Measurements from ENCODE around the gene PARP4. TPM values are rescaled to one million over a fixed set of nuclear protein-coding genes. Genes with fewer than 3 reads are reported as not detected.
"Not testable (repeated sequence)": the region's sequence is repeated elsewhere in the genome, so short reads cannot be mapped to it uniquely, and the experiment has no call there.

The PARP4 gene
- 24.2 TPM for polyA plus RNA-seq (ENCODE audit: insufficient read length)

- no peak for DNase-seq (ENCODE audit: low read depth)
Observed at GRCh38 chr13:24512197-24512907, at the start of gene PARP4. Gene PARP4 (minus strand): TSS chr13:24512778. CDS start chr13:24503776, 9,002 bp downstream.

DNA sequence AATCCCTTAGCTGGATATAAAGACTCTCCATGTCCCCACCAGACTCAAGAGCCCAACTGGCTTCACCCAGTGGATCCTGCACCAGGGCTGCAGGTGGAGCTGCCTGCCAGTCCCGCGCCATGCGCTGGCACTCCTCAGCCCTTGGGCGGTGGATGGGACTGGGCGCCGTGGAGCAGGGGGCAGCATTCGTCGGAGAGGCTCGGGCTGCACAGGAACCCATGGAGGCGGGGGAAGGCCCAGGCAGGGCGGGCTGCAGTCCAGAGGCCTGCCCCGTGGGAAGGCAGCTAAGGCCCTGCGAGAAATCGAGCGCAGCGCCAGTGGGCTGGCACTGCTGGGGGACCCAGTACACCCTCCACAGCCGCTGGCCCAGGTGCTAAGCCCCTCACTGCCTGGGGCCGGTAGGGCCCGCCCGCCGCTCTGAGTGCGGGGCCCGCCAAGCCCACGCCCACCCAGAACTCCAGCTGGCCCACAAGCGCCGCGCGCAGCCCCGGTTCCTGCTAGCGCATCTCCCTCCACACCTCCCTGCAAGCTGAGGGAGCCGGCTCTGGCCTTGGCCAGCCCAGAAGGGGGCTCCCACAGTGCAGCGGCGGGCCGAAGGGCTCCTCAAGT, 48.1 kb upstream of the PARP4 start:
- DNase-seq (ENCODE audit: low read depth) = not testable (repeated sequence)

DNA sequence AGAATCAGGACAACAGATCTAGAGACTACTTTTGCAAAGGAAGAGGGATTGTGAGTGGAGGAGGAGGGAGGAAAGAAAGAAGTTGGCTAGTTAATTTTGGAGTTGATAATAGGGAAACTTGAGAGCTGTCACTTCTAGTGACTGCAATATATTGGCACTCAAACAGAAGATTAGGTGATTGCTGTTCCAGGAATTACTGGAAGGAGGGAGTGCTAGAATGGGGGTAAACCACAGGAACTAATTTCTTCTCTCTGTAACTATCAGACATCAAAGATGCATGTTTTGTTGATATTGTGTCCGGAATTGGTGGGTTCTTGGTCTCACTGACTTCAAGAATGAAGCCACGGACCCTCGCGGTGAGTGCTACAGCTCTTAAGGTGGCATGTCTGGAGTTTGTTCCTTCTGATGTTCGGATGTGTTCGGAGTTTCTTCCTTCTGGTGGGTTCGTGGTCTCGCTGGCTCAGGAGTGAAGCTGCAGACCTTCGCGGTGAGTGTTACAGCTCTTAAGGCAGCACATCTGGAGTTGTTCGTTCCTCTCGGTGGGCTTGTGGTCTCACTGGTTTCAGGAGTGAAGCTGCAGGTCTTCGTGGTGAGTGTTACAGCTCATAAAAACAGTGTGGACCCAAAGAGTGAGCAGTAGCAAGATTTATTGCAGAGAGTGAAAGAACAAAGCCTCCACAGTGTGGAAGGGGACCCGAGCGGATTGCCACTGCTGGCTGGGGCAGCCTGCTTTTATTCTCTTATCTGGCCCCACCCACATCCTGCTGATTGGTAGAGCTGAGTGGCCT, 47.0 kb upstream of the PARP4 start:
- DNase-seq (ENCODE audit: low read depth) = not testable (repeated sequence)

DNA sequence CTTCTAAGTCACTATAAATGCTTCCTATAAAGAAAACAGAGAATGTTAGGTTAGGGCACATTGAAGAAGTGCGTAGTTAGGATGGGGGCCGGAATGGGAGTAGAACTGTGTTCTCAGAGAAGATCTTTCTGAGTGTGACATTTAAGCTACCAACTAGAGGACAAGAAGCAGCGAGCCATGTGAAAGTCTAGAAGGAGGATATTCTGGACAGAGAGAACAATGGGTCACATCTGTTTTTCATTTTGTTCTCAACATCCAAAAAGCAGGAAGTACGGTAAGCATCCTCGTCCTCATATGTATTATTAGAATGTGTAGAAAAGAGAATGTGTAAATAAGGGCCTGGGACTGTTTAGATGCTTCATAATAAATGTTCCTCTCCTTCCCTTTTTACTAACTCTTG, 44.5 kb upstream of the PARP4 start:
- peak; percentile 28 for DNase-seq (ENCODE audit: low read depth)

DNA sequence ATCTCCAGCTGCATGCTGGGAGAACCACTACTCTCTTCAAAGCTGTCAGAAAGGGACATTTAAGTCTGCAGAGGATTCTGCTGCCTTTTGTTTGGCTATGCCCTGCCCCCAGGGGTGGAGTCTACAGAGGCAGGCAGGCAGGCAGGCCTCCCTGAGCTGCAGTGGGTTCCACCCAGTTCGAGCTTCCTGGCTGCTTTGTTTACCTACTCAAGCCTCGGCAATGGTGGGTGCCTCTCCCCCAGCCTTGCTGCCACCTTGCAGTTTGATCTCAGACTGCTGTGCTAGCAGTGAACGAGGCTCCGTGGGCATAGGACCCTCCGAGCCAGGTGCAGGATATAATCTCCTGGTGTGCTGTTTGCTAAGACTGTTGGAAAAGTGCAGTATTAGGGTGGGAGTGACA, 41.3 kb upstream of the PARP4 start:
- DNase-seq (ENCODE audit: low read depth) = not testable (repeated sequence)

GRCh38 chr13:24541476-24542352, 29.1 kb upstream of the PARP4 start:
- DNase-seq (ENCODE audit: low read depth) = not testable (repeated sequence)

DNA sequence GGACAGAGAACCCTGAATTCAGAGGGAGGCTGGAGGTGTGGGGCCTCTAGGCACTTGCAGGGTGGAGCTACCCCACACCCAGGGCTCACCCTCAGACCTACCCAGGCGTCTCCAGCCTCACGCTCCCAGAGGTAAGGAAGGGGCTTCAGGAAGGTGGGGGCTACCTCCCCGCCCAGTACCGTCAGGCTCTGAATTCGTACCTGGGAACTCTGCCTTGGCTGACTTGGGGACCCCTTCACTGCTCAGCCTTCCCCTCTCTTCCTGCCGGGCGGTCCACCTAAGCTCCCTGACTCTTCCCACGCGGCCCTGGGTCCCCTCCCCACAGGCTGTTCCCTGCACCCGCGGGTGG, 28.5 kb upstream of the PARP4 start:
- no peak for DNase-seq (ENCODE audit: low read depth)

DNA sequence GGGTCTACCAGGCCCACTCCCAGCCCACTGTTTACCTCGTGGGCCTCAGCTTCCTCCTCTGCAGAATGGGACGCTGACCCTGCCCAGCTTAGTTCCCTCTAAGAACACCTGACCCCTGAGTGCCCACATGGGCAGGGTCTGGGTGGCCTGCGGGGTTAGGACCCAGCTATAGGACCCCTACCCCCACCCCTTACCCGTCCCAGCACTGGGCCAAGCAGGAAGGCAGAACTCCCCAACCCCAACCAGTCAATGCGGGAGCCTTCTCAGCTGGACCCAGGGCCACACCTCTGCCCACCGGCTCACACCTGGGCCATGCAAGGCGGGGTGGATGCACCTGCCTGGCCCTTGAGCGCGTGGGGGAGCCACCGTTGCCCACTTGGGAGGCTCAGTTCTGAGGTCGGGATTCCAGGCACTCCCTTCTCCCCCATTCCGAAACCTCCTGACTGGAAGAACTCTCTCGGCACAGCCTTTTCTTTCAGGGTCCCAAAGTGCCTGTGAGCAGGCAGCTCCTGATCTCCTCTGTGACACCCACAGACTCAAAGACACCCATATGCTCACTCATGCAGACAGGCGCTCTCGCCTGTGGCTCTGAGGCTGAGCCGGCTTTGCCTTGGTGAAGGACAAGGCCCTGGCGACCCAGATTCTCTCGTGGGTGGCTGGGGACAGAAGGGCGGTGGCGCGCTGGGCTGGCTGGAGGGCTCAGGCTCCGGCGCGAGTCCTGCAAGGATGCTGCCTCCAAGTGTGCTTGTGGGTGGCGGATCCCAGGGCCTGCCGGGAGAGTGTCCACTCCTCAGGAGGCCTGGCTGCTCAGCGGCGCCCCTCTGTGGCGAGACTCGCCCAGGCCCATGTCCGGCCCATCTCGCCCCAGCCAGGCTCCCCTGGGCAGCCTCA, 27.9 kb upstream of the PARP4 start:
- DNase-seq (ENCODE audit: low read depth) = no peak

DNA sequence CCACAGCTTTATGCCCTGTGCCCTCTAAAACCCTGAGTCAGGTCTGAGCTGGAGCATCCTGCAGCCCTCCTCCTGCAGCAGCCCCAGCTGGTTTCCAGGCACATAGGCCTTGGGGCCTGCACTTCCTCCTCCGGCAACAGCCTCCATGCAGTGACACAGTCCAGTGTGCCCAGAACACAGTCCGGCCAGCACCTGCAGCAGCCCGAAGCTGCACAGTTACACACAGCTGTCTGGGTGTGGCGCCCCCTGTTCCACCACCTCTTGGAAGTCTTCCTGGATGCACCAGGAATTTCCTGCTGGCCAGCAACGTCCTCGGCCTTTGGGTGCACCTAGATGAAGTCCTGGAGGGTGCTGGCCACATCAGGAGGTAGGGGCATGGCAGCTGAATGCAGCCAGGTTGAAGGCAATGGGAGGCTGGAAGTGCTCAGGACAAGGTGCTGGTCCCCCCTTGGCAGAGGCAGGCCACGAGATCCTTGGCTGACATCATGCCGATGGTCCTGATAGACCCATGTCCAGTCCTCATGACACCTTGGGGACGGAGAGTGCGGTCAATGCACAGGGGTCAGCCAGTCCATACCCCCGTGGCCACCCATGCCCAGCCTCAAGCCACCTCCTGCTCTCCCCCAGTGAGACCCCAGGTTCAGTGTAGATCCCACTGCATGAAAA, 27.1 kb upstream of the PARP4 start:
- no peak for DNase-seq (ENCODE audit: low read depth)

GRCh38 chr13:24529478-24529877, 16.9 kb upstream of the PARP4 start:
- DNase-seq (ENCODE audit: low read depth) = no peak

GRCh38 chr13:24528816-24529398, 16.3 kb upstream of the PARP4 start:
- no peak for DNase-seq (ENCODE audit: low read depth)

- DNase-seq (ENCODE audit: low read depth) = no peak
Observed at GRCh38 chr13:24527266-24527775, 14.7 kb upstream of the PARP4 start.

DNA sequence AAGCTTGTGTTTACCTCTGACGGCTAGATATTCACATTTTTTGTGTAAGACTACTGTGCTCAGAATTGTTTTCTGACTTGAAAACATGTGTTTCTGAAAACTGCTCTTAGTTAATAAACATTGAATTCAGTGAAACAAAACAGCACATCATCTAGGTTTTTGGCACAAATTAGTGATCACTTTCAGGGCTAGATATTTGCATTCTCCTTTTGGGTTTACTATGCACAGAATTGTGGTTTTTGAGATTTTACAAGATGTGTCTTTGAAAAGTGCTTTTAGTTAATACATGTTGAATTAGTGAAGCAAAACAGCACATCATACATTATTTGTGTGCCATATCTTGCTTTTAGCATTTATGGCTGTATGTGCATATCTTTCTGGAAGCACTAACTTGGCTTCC, 8.2 kb upstream of the PARP4 start:
- no peak for DNase-seq (ENCODE audit: low read depth)

DNA sequence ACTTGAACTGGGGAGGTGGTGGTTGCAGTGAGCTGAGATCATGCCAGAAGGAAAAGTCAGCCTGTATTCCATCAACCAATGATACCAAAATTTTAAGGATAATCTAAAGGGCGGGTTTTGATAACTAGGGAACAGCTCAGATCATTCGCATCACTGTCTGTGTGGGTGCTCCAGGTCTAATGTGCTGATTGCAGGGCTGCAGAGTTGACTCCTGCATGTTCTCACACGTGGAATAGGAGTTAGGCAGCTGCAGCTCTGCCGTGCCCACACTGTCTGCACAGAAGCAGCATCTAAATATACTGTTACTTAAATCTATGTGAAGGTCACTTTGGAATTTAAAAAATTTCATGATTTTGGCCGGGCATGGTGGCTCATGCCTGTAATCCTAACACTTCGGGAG, 4.3 kb upstream of the PARP4 start:
- no peak for DNase-seq (ENCODE audit: low read depth)

DNA sequence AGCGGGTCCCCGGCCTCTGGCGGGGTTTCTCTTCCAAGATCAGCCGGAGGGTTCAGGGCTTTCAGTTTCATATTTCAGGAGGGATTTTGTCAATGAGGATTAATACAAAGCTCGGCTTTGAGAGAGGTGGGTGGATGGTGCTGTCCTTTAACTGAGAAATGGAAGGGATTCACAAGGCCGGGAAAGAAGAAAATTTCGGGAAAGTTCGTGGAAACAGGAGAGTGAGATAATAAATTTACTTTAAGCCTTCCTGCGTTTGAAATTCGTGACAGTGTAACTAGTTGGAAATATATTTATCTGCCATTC, 283 bp upstream of the PARP4 start:
- DNase-seq (ENCODE audit: low read depth) = no peak

DNA sequence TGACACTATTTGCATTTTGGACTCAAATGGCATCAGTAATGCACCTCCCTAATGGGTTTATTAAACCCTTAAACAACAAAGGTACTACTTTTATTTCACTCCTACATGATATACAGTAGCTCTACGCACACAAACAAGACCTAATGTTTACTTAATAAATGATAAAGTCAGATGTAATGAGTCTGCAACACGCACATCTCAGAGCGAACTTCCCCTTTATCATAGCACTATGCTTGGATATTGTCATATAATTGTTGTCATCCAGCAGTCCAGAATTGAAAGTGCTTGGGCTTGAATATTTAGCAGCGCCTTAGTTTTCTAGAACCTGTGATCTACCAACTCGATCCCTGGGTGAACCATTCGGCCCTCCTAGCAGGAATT, 772 bp downstream of the PARP4 start:
- DNase-seq (ENCODE audit: low read depth) = no peak

DNA sequence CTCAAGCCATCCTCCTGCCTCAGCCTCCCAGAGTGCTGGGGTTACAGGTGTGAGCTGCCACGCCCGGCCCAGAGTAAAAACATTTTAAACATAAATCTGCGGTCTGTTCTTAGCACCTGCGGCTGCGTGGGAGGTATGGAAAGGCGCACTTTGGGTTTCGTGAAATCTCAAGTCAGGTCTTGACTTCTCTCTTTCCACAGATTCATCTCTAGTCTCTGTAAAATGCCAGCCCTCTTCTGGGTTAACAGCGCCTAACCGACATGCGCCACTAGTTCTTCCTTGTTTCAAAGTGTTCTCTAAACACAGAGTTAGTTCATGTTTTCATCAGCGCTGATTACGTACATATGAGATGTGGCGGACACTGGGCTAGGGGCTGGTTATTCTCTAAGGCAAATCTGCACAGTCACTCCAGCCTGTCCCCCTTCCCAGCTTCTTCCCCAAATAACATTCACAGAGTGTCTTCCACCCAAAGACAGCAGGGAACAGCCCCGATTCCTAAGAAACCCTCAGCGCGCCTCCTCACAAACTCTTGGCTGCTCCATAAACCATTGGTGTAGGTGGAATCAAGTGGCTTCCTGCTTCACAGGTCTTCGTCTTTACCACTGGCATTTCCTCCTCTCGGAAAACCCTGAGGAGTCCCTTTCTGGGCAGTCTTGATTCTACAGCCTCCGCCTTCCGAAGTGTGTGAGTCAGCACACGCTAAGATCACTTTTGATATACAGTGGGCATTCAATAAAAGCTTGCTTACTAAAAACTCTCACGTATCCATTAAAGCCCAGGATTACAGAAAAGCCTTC, 1.4 kb downstream of the PARP4 start:
- DNase-seq (ENCODE audit: low read depth) = no peak

DNA sequence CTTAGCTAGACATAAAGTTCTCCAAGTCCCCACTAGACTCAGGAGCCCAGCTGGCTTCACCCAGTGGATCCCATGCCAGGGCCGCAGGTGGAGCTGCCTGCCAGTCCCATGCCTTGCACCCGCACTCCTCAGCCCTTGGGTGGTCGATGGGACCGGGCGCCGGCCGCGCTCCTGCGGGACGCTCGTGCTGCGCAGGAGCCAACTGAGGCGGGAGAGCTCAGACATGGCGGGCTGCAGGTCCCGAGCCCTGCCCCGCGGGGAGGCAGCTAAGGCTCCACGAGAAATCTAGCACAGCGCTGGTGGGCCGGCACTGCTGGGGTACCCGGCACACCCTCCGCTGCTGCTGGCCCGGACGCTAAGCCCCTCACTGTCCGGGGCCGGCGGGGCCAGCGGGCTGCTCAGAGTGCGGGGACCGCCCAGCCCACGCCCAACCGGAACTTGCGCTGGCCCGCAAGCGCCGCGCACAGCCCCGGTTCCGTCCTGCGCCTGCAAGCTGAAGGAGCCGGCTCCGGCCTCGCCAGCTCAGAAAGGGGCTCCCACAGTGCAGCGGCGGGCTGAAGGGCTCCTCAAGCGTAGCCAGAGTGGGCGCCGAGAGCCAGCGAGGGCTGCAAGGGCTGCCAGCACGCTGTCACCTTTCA, 5.8 kb downstream of the PARP4 start:
- no peak for DNase-seq (ENCODE audit: low read depth)

- not testable (repeated sequence) for DNase-seq (ENCODE audit: low read depth)
Observed at GRCh38 chr13:24506283-24506682, 6.3 kb downstream of the PARP4 start.
